DMS114 treated with DMSO at 0.1 percent for 48 hours (cell line): ENCODE measurements around the gene NAA10.

ENCODE experiments used
- DNase-seq: peaks from one replicate; lab custom pipeline; 2025; ENCODE audit not compliant: unreplicated experiment; lab: John Stamatoyannopoulos, UW

NAA10 gene

GRCh38 chrX:153948847-153949805, 14.3 kb upstream of the NAA10 start:
- DNase-seq = no peak

GRCh38 chrX:153948002-153948466, 13.2 kb upstream of the NAA10 start:
- DNase-seq = no peak

- DNase-seq = peak; percentile 54
Measured at GRCh38 chrX:153947009-153947769, 12.4 kb upstream of the NAA10 start.

DNA sequence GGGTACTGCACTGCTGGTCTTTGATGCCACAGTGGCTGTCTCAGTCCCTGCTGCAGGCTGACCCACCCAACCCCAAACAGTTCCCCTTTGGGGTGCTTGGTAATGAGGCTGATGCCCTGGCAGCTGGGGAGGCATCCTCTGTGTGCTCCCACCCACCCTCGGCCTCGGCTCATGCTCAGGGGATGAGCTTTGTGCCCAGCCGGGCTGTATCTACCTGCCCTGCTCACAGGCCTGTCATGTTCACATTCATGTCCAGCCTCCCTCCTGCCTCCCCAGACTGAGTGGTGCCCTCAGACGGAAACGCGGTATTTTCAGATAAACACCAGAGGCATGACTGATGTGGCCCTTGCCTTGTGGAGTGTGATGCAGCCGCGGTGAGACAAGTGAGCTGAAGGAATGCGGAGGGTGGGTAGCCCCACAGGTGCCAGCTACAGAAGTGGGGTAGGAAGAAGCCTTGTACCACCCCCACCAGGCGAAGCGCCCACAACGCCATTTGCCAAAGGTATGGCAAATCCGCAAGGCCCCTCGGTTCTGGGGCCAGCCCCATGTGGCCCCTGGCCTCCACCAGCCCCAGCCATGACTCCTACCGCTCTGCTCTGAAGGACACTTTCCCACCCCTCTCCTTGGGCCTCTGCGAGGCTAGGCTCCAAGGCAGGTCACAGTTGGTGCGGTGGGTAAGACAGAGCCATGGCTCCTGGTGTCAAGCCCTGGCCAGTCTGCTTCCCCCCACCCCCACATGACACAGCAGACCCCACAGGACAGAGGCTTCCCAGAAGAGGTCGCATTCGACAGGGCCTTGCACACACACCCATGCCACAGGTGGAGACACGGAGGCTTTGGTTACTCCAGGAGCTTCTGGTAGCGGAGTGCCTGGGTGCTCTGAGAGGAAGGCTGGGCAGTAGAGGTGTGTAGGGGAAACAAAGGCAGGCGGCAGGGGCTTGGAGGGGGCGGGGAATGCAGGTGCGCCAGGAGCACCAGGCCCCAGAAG, 11.4 kb upstream of the NAA10 start:
- DNase-seq = no peak

GRCh38 chrX:153944800-153945150, 9.9 kb upstream of the NAA10 start:
- no peak for DNase-seq

DNA sequence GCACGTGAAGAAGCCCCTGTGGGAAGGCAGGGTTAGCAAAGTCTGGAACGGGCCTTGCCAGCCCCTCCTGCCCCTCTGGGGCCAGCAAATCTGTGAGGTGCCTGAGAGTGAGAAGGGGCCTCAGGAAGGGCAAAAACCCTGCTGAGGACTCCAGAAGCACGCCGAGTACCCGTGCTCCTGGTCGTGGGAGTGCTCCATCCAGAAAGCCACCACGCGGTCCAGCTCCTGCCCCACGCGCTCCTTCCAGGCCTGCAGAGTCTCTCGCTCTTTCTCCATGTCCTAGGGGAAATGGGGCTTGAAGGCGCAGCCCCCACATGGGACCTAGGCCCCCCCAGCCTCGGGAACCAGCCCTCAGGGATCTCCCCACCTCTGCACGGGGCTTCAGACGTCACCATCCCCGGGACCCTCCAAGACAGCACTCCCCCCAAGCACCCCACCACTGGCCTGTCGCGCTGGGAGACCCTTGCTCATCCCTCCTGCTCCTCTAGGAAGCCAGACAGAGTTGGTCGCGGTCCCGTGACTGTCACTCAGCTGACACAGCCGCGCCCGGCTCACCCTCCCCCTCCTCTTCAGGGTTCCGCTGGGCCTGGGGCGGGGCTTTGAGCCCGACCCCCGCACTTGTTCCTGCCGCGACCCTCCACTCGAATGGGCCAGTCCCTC, 9.4 kb upstream of the NAA10 start, which contains the start of gene RENBP:
RENBP (minus strand) TSS at position 504 of the 660 bp plus-strand sequence; CDS start at position 471, 33 bp downstream.
- no peak for DNase-seq

DNA sequence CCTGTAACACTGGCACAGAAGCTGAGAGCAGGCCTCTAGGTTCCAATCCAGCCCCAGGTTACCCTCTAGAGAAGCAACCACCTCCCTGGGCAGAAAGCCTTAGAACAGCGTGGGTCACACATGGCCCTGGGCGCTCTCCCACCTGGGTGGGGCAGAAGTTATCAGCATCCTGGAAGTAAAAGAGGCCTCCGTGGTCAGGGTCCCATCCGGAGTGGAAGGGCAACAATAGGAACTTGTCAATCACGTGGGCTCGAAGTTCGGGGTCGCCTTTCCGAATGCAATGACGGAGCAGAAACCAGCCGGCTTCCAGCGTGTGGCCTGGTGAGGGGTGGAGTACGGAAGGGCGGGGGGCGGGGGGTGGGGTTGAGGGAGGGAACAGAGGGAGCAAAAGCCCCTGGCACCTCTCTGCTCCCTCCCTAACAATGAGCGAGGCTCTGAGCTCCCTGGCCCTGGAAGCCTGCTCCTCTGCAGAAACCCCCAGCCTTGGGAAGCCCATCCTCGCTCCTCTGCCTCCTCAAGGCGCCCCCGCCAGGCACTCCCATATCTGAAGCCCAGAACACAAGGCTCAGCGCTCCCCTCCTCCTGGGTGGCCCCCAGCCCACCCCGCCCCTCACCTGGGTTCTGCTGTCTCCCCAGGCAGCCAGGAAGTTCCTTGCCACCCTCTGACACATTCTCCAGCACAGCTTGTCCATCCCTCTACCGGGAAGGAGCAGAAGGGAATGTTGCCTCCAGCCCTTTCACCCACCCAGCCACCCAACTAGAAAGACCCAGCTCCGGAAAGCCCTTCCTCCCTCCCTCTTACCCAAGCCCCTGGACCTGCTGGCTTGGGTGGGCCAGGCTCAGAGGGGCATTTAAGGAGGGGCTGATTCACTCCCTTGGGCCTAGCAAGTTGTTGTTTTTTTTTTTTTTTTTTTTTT, 6.8 kb upstream of the NAA10 start:
- DNase-seq = no peak

DNA sequence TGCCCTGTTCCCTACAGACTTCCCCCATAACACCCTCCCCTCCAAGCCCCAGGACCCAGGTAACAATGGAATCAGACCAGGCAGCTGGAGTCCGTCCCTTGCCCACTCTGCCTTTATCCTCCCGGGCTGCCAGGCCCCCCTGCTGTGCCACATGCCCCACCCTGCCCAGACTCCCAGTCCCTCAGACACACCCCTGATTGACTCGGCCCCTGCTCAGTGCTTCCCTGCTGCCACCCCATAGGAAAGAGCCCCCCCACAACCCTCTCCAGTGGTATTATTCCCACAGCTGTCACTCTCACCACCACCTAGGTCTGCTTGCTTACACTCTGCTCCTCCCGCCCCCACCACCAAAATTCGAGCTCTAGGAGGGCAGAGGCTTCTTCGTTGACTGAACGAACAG, 4.7 kb upstream of the NAA10 start:
- DNase-seq = no peak

- no peak for DNase-seq
Measured at GRCh38 chrX:153938226-153938786, 3.5 kb upstream of the NAA10 start.

GRCh38 chrX:153937056-153937455, 2.2 kb upstream of the NAA10 start:
- DNase-seq = no peak

DNA sequence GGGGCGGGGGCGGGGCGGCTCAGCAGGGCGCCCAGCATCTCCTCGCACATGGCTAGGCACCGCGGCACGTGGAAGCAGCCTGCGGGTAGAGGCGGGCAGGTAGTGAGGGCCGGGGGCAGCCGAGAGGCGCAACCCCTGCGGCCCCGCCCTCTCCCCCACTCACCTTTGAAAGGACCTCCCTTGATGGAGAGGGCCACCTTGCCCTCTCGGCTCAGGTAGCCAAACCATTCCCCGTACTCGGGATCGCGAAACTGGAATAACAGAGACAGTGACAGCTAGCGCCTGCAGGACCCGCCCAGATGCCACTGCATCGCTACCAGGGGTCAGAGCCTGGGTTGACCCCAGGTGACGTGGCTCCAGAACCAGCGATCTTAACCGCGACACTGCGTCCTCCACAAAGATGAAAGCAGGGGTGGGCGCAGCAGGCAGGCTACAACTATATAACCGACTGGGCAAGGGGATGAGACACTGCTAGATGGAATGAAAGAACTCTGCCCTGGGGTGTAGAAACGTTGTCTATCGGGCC, 552 bp upstream of the NAA10 start:
- no peak for DNase-seq

- no peak for DNase-seq
Measured at GRCh38 chrX:153934148-153934761, 582 bp downstream of the NAA10 start.

GRCh38 chrX:153933748-153934147, 1.1 kb downstream of the NAA10 start:
- DNase-seq = no peak

- no peak for DNase-seq
Measured at GRCh38 chrX:153932220-153932915, 2.5 kb downstream of the NAA10 start.

GRCh38 chrX:153931748-153932147, 3.1 kb downstream of the NAA10 start:
- no peak for DNase-seq

GRCh38 chrX:153931151-153931550, 3.7 kb downstream of the NAA10 start:
- no peak for DNase-seq
